Heart right ventricle (tissue), 16 donors: ENCODE data around the gene NFATC2IP. TPM values are rescaled to one million over a fixed set of nuclear protein-coding genes. Genes with fewer than 3 reads are reported as not detected.

Experiments used
- ATAC-seq, 8 donors: fragments of 200-7000 bp; cut with Tn5 transposase; one replicate each; pipeline ENCODE4 v1.9.1; 2020; ENCODE audit warnings: mild to moderate bottlenecking in 8 of 8, moderate library complexity in 8 of 8, moderate number of reproducible peaks in 1 of 8
- DNase-seq, 2 donors: peaks; one replicate each; pipeline ENCODE4 v3.0.0-alpha.2; 2020
- H3K27ac ChIP-seq, 10 donors: fragments of 200-600 bp; sonication (generic) in 2 of 10; one replicate each; pipeline versions ENCODE4 v1.5.0 to v1.8.0; 2020 to 2022; ENCODE audit warnings: mild to moderate bottlenecking in 3 of 10
- H3K27me3 ChIP-seq, 7 donors: fragments of 200-600 bp; one replicate each; pipeline ENCODE4 v1.8.0; 2021 to 2022; ENCODE audit warnings: mild to moderate bottlenecking in 2 of 7
- H3K36me3 ChIP-seq, 9 donors: fragments of 200-600 bp; sonication (generic) in 1 of 9; one replicate each; pipeline versions ENCODE4 v1.5.0 to v1.8.0; 2020 to 2022; ENCODE audit warnings: mild to moderate bottlenecking in 2 of 9
- H3K4me1 ChIP-seq, 9 donors: fragments of 200-600 bp; sonication (generic) in 1 of 9; one replicate each; pipeline versions ENCODE4 v1.5.0 to v1.8.0; 2020 to 2022; ENCODE audit warnings: mild to moderate bottlenecking in 4 of 9
- H3K4me3 ChIP-seq, 10 donors: fragments of 200-600 bp; sonication (generic) in 2 of 10; one replicate each; pipeline versions ENCODE4 v1.5.0 to v1.8.0; 2020 to 2022; ENCODE audit warnings: mild to moderate bottlenecking in 7 of 10, moderate library complexity in 2 of 10
- H3K9me3 ChIP-seq, 11 donors: fragments of 200-600 bp in 10 of 11; sonication (generic) in 2 of 11; one replicate each; pipeline versions ENCODE4 v1.5.0 to v1.8.0; 2013 to 2022; ENCODE audit warnings: mild to moderate bottlenecking in 2 of 11, control low read depth in 1 of 11, moderate library complexity in 1 of 11
- CTCF ChIP-seq, 9 donors: fragments of 200-600 bp; sonication (generic) in 2 of 9; IDR thresholded peaks; one replicate each; pipeline versions ENCODE4 v1.5.0 to v1.8.0; 2021 to 2022; ENCODE audit warnings: antibody characterized with exemption in 9 of 9, mild to moderate bottlenecking in 5 of 9, moderate library complexity in 1 of 9
- WGBS, 2 donors: extraction: QIAGEN DNeasy Blood & Tissue Kit; methylation state at CpG; one replicate each; pipeline ENCODE4 v1.1.7; 2013; ENCODE audit warnings: inconsistent platforms in 1 of 2; 5-methylcytosine and 5-hydroxymethylcytosine counted together
- intact Hi-C, 10 donors: fragments of 100-400 bp; cut with DNase I; formaldehyde crosslinking; loops; one replicate each; pipeline versions ENCODE4 v1.11.1 to v1.14.2; 2022
- polyA plus RNA-seq, 2 donors: library from polyadenylated mRNA; stranded (reverse); fragments of 200-250 nt; gene quantifications; one replicate each; pipeline ENCODE4 v1.2.3, GENCODE V29; 2013
- total RNA-seq, 10 donors: library from RNA; stranded (reverse); fragmentation: NEBNext Ultra II Directional in 3 of 10; extraction: Animal tissue kit (Norgen Biotek cat#: 25700) in 3 of 10; gene quantifications; one replicate each; pipeline versions ENCODE4 v1.2.1 to v1.2.4, GENCODE V29; 2021 to 2023
- donor health status: Arrhythmogenic right ventricular cardiomyopathy.
- donor health status: ischemic (EF 13 %, LVEDD 7.1; RV severe dilation, severe dysfunction).
- donor health status: healthy with polysubstance abuse.
- donor health status: DM: no; HTN: yes; CAD: no.
- donor health status: DM: no; HTN: no; CAD: no.
- donor health status: ischemic (EF 25% LVEDD 6.9; RV normal size, moderate dysfunction).
- donor health status: ischemic (EF 25% LVEDD 5.7; RV mildly dilated, moderate dysfunction).
- donor health status: healthy.
- donor health status: DM: yes; HTN: yes; CAD: no.
- donor health status: Ischemic cardiomyopathy.
- donor health status: ischemic (EF 35%, LVEDD 5.7; RV mildly dilated, moderate dysfunction).
- donor health status: nonischemic (EF 11% LVEDD 7.7; RV severe dilation, severe dysfunction).
- donor health status: DM: yes; HTN: yes; CAD: no.
- donor health status: PGD.
- donor health status: ischemic (EF 29% LVEDD 5.4; RV normal size, mild dysfunction).
- donor health status: nonischemic (EF 23%, LVEDD 6.1; RV moderate dilation, normal function).

NFATC2IP gene
- total and polyA plus RNA-seq, 12 donors: 13.8 to 24.4 (median 17.0) TPM

GRCh38 chr16:28932339-28933141, 18.2 kb upstream of the NFATC2IP start:
- no peaks in the 10 kb centered on the region for H3K36me3 ChIP-seq
- H3K4me3 ChIP-seq: no peak overlapping the region
- ATAC-seq (no peak), DNase-seq (no peak)
- H3K9me3 ChIP-seq: no peaks in the 10 kb centered on the region
- WGBS, 2 donors: 85 to 86% methylated on average over 20 of the region's 20 CpGs
- H3K4me1 ChIP-seq: peaks cover 0 to 10% (median 4%) of the 10 kb centered on the region in 9 donors
- H3K27ac ChIP-seq: no peak overlapping the region
- H3K27me3 ChIP-seq: peaks cover 0 to 2% (median 0%) of the 10 kb centered on the region in 7 donors
- intact Hi-C loops: loop anchor here in 1 of 10 donors (10.0 kb wide), 1 partner anchor 108 kb away; the partner anchor contains the start of gene ATXN2L
- no peak for TF ChIP-seq CTCF (IDR thresholded peaks at IDR 0.05)

DNA sequence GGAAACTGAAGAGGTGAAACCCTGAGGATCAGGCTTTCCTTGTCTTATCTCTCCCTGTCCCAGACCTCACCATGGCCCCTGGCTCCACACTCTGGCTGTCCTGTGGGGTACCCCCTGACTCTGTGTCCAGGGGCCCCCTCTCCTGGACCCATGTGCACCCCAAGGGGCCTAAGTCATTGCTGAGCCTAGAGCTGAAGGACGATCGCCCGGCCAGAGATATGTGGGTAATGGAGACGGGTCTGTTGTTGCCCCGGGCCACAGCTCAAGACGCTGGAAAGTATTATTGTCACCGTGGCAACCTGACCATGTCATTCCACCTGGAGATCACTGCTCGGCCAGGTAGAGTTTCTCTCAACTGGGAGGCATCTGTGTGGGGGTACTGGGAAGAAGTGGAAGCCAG, 17.6 kb upstream of the NFATC2IP start:
- TF ChIP-seq CTCF (IDR thresholded peaks at IDR 0.05): no peak
- Histone ChIP-seq H3K27me3 (peaks cover 0 to 2% (median 0%) of the 10 kb centered on the region in 7 donors), H3K4me3 (no peak overlapping the region), H3K4me1 (peaks cover 0 to 10% (median 4%) of the 10 kb centered on the region in 9 donors), H3K27ac (no peak overlapping the region), H3K9me3 (no peaks in the 10 kb centered on the region), H3K36me3 (no peaks in the 10 kb centered on the region)
- ATAC-seq (no peak), DNase-seq (no peak)
- intact Hi-C loops: loop anchor here in 1 of 10 donors (10.0 kb wide), 1 partner anchor 108 kb away; the partner anchor contains the start of gene ATXN2L
- 81 to 83% methylated on average over 8 of the region's 8 CpGs for WGBS, 2 donors

DNA sequence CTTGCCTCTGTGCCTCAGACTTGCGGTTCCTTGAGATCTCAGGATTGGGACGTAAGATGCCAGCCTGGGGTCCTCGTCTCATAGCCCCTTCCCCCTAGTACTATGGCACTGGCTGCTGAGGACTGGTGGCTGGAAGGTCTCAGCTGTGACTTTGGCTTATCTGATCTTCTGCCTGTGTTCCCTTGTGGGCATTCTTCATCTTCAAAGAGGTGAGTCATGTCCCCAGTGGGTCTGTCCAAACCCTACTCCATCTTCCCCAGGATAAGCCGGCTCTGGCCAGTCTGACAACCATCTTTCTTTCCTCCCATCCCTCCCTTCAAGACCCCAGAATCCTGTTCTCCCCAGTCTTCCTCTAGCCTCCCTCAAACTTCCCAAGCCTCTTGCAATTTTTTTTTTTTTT, 15.4 kb upstream of the NFATC2IP start:
- no peak for DNase-seq
- no peak overlapping the region for H3K4me3 ChIP-seq
- H3K4me1 ChIP-seq: peaks cover 0 to 10% (median 4%) of the 10 kb centered on the region in 9 donors
- no peak for TF ChIP-seq CTCF (IDR thresholded peaks at IDR 0.05)
- intact Hi-C loops: loop anchor here in 1 of 10 donors (10.0 kb wide), 1 partner anchor 111 kb away; the partner anchor contains the start of gene ATXN2L
- no peak overlapping the region for H3K27ac ChIP-seq
- no peak for ATAC-seq
- H3K27me3 ChIP-seq: peaks cover 0 to 2% (median 0%) of the 10 kb centered on the region in 7 donors
- H3K9me3 ChIP-seq: no peaks in the 10 kb centered on the region
- whole genome bisulfite sequencing, 2 donors: 93 to 100% methylated on average over 4 of the region's 4 CpGs
- H3K36me3 ChIP-seq: no peaks in the 10 kb centered on the region

DNA sequence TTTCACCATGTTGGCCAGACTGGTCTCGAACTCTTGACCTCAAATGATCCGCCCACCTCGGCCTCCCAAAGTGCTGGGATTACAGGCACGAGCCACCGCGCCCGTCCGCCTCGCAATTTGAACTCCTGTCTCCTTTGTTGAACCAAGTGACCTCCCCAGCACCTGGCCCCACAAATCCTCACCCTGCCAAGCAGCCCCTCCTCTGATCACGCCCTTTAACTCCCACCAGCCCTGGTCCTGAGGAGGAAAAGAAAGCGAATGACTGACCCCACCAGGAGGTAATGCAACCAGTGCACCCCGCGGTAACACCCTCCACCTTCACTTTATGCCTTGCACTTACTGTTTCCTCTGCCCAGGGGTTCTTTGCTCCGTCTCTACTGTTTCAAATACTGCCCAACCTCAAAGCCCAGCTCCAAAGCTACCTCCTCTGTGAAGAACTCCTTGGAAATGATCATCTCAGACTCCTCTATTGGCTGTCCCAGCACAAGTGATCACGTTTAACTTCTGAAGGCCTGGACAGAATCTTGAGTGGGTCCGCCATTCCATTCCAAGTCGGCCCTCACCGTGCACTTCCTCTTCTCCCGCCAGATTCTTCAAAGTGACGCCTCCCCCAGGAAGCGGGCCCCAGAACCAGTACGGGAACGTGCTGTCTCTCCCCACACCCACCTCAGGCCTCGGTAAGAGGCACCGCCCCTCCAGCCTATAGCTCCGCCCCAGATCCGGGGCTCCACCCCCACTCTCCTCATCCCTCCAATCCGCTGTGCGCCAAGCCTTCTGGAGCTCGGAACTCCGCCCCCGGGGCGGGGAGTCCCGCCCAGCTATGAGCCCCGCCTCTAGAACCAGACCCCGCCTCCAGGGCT, 14.6 kb upstream of the NFATC2IP start:
- TF ChIP-seq CTCF (IDR thresholded peaks at IDR 0.05): no peak
- peak; percentile 65 to 85 for DNase-seq
- Histone ChIP-seq H3K27me3 (peaks cover 0 to 2% (median 0%) of the 10 kb centered on the region in 7 donors), H3K4me3 (peak overlapping the region in 7 of 10 donors; percentile 10 to 41 (median 31)), H3K36me3 (no peaks in the 10 kb centered on the region), H3K4me1 (peaks cover 0 to 10% (median 4%) of the 10 kb centered on the region in 9 donors), H3K27ac (no peak overlapping the region), H3K9me3 (no peaks in the 10 kb centered on the region)
- intact Hi-C loops: loop anchor here in 1 of 10 donors (10.0 kb wide), 1 partner anchor 111 kb away; the partner anchor contains the start of gene ATXN2L
- 34% methylated on average over 36 of the region's 36 CpGs for WGBS, 2 donors
- peak; percentile 90 to 97 (median 94) for ATAC-seq
